Endothelial cell of umbilical vein (primary cell): ENCODE data around the gene ANKRD34A.

Experiments
- CTCF ChIP-seq, 2 donors: IDR thresholded peaks; 1 replicate in 1 of 2; 2 replicates in 1 of 2; pipeline ENCODE4 v1.5.1; 2011; ENCODE audit warnings: low read length in 2 of 2, mild to moderate bottlenecking in 2 of 2, moderate library complexity in 2 of 2, control low read depth in 1 of 2, inconsistent platforms in 1 of 2, low read depth in 1 of 2; ENCODE audit not compliant: insufficient read depth in 1 of 2; ENCODE audit errors: extremely low read depth in 1 of 2
- EZH2 ChIP-seq: IDR thresholded peaks from 2 replicates; pipeline ENCODE4 v1.6.1; 2012; ENCODE audit warnings: borderline replicate concordance, low read depth, mild to moderate bottlenecking, moderate library complexity, low read length, inconsistent platforms; ENCODE audit not compliant: severe bottlenecking
- FOS ChIP-seq: IDR thresholded peaks from 2 replicates; pipeline ENCODE4 v1.6.1; 2011; ENCODE audit warnings: mild to moderate bottlenecking, low read length, moderate library complexity, borderline replicate concordance; ENCODE audit not compliant: insufficient read depth
- GATA2 ChIP-seq: IDR thresholded peaks from 2 replicates; pipeline ENCODE4 v1.7.0; 2011; ENCODE audit warnings: low read depth, mild to moderate bottlenecking, moderate library complexity, mixed read lengths, low read length; ENCODE audit not compliant: insufficient read length, insufficient read depth
- JUN ChIP-seq: IDR thresholded peaks from 2 replicates; pipeline ENCODE4 v1.6.1; 2011; ENCODE audit warnings: borderline replicate concordance, low read depth; ENCODE audit not compliant: insufficient read length, insufficient read depth
- MAX ChIP-seq: IDR thresholded peaks from 2 replicates; pipeline ENCODE4 v1.6.1; 2011; ENCODE audit not compliant: insufficient read depth, insufficient read length
- POLR2A ChIP-seq: IDR thresholded peaks from 2 replicates; pipeline ENCODE4 v1.6.1; 2012; ENCODE audit warnings: low read depth, mild to moderate bottlenecking, control low read depth, low read length
- POLR2AphosphoS5 ChIP-seq: IDR thresholded peaks from 2 replicates; pipeline ENCODE4 v1.6.1; 2012; ENCODE audit warnings: low read depth, mild to moderate bottlenecking, control low read depth, low read length, moderate library complexity; ENCODE audit not compliant: insufficient read depth

GRCh38 chr1:146013559-146013922 is 49.2 kb upstream of the ANKRD34A start:
- no peak for TF ChIP-seq JUN
- TF ChIP-seq CTCF (IDR thresholded peaks at IDR 0.05; ENCODE audit: extremely low read depth in 1 of 2, insufficient read depth in 1 of 2, low read depth in 1 of 2, low read length in 2 of 2): no peak
- TF ChIP-seq POLR2A: no peak
- TF ChIP-seq POLR2AphosphoS5: no peak
- TF ChIP-seq EZH2: no peak
- no peak for TF ChIP-seq GATA2
- TF ChIP-seq MAX: no peak
- no peak for TF ChIP-seq FOS
